ENCODE results near the gene RGS17.
"Not testable (repeated sequence)": the region's sequence is repeated elsewhere in the genome, so short reads cannot be mapped to it uniquely, and the experiment has no call there.

RGS17 gene

GRCh38 chr6:153123801-153124200, 7.3 kb downstream of the RGS17 start:
- DNase-seq = no peak

GRCh38 chr6:153121311-153121710, 9.8 kb downstream of the RGS17 start:
- no peak for DNase-seq

DNA sequence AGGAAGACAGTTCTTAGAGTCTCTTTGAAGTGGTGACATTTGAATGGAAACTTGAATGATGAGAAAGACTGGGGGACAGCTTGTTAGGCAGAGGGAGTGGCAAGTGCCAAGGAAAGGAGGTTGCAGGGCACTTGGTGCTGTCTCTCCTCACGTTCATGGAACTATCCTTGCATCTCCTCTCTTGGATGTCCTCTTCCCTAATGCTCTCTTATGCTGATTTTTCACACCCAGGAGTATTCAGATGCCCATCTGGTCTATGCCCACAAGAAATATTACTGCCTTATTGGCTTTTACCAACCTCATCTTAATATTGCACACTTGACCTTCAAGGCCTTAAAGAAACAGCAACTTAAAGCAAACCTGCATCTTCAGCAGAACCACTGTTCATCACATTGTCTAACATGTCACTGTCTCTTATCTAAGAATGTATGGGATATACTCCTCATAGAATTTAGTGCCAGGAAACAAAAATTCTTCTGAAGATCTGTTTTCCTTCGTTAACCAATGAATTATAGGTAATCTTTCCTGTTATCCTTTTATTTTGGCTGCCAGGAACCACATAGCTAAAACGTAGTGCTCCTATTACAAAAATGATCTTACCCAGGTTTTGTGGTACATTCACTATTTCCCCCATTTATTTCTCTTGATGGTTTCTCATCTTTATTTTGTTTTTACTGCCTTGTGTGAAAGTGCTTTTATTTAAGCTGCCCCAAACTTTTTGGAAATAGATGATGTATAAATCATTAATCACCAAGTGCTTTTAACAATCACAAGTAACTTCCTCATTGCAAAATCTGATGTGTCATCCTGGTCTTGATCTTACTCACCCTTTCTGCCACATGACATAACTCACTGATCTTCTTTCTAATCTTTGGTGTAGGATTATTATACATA, 12.8 kb downstream of the RGS17 start:
- no peak for DNase-seq

DNA sequence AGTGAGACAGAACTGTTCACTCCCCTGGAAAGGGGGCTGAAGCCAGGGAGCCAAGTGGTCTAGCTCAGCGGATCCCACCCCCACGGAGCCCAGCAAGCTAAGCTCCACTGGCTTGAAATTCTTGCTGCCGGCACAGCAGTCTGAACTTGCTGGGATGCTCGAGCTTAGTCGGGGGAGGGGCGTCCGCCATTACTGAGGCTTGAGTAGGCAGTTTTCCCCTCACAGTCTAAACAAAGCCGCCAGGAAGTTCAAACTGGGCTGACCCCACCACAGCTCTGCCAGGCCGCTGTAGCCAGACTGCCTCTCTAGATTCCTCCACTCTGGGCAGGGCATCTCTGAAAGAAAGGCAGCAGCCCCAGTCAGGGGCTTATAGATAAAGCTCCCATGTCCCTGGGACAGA, 20.0 kb downstream of the RGS17 start:
- DNase-seq = not testable (repeated sequence)

DNA sequence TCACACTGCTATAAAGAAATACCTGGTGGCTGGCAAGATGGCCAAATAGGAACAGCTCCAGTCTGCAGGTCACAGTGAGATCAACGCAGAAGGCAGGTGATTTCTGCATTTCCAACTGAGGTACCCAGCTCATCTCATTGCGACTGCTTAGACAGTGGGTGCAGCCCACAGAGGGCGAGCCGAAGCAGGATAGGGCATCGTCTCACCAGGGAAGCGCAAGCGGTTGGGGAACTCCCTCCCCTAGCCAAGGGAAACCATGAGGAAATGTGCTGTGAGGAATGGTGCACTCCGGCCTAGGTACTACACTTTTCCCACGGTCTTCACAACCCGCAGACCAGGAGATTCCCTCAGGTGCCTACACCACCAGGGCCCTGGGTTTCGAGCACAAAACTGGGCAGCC, 20.5 kb downstream of the RGS17 start:
- DNase-seq = not testable (repeated sequence)

- no peak for DNase-seq
These were observed 22.8 kb downstream of the RGS17 start for GRCh38 chr6:153108315-153108714.

GRCh38 chr6:153106021-153106420, 25.1 kb downstream of the RGS17 start:
- DNase-seq = no peak

DNA sequence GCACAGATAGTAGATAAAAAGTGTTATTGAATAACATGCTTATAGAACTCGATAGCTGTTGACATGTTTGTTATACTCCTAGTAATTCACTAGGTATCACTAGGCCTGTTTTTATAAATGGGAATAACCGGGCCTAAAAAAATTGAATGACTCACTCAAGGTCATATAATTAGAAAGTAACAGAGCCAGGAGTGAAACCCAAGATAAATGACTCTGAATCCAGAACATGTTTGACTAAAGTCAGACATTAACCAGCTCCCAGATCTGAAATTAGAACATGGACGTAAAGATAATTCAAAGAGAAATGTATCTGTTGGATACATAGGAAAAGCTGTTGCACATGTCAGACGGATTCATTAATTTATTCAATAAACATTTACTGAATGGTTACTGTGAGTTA, 26.9 kb downstream of the RGS17 start:
- no peak for DNase-seq

DNA sequence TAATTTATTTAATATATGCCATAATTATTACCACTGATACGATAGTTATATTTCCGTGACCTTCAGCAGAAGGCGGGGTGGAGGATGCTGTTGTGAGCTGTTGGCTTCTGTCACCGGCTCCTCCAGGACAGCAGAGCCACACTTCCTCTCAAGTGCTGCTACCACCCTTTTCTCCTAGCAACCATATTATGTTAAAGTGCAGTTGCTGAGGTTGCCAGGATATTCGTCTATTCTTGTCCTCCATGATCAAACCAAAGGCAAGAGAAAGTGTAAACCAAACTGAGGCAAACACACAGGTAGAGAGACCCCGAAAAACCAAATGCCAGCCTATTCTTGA, 27.8 kb downstream of the RGS17 start:
- no peak for DNase-seq

DNA sequence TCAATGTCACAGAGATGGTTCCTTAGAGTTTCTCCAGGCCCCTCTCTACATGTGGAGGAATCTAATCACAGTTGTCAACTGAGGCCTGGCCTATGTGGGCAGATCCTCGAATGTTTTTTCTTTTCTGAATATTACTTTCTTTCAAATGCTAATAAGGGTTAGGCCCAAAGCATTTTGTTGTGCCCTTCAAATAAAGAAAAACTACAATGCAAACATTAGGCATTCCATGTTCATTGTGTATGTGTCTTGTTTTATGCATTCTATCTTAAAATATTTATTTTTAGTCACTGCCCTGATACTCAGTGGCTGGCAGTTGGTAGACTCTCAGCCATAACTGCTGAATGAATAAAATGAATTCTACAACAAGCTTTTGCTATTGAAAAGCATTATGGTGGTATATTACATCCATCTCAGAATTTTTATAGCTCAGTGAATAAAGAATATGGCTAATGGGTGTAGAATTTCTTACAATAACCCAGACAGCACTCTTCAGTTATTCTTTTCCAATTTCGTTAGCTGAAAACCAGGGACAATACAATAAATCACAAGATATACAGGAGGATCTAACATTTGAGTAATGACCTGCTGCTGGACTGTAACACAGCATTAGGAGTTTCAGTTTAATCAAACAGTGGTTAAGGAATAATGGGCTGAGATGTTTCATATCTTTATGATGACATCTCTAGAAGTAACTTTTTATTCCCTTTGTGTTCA, 28.3 kb downstream of the RGS17 start:
- no peak for DNase-seq

DNA sequence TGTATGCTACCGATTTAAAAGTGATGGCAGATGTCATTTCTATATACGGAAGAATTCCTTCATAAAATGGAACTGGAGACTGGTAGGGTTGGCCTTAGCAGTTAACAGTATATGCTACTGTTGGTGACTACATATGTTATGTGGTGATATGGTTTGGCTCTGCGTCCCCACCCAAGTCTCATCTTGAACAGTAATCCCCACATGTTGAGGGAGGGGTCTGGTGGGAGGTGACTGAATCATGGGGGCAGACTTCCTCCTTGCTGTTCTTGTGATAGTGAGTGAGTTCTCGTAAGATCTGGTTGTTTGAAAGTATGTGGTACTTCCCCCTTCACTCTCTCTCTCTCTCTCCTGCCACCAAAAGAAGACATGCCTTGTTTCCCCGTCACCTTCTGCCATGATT, 29.6 kb downstream of the RGS17 start:
- no peak for DNase-seq

DNA sequence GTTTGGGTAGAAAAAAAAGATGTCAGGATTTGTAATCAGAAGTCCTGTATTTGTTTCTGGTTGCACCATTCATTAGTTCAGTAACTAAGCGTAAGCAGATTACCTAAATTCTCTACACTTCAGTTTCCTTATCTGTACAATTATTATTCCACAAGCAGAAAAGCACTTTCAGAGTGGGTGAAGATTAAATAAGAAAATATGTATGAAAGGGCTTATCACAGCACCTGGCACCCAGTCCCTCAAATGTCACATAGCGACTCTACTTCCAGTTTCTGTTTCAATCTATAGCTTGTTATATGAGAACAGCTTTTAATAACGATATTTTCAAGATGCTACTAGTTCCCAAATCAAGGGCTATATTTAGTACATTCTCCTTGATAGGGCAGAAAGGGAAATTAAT, 31.4 kb downstream of the RGS17 start:
- DNase-seq = no peak

DNA sequence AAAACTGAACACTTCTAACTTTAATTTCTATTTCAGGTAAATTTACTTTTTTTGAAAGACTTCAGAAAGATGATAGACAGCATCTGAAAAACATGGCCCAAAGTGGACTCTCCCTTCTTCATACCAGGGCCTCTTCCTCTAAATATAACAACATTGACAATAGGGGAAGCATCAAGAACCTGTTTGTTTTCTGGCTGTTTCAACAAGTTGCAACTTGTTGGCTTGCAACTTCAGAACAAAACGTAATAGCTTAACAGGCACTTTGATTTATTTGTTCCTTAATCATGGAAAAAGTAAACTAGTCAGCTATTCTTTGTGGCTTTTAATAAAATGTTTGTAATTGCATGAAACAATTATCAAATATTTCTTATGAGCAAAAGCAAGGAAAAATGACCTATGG, 34.3 kb downstream of the RGS17 start:
- DNase-seq = no peak

DNA sequence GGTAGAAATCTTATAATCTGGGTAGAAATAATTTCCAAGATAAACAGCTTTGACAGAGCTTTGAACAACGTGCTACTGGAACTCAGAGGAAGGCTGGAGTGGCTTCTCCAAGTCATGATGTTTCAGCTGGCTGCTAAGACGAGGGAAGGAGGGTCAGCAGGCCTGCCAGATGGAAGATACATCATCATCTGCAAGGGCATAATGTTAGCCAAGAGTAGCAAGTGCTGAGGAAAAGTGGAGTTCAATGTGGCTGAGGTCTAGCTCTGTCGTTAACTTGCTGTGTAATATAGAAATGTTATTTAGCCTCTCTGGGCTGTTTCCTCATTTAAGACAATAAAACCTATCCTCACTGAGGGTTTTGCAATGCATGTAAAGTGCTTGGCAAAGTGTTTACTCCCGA, 35.1 kb downstream of the RGS17 start:
- no peak for DNase-seq

DNA sequence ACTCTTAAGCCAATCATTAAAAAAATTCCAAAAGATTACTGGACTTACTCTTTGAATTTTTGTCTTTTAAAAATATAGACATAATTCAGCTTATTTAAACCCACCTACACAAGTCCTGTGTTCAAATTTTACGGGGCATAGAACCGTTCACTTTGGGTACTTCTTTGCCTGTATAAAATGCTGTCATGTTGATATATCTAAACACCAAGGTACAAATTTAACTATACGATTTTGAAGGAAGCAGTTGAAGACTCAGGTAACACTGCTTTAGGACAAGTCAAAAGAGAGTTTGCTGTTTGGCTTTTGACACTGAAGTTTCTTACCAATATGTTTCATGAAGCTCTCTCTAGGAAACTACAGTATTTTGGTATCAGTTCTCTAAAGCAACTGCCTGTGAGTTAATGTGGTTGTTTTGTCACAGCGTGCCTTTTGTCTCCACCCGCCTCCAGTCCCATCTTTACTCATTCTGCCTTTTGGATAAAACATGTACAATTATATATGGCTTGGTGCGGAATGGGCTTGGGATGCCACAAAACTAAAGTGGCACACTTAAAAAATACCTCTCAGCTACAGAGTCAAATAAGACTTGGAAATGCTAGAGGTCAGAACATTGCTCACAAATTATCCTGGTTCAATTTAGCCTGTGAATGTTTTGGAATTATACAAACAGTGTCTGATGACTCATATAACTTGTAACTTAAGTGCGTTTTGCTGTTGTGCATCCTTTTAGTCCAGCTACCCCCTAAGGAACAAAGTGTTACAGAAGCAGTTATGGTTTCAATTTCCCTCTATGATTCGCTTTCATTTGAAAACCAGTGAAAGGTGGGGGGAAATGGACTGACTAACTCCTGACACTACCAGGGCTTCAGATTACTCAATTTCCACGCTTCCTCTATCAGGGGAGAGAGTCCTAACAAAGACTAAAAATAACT, 38.7 kb downstream of the RGS17 start:
- no peak for DNase-seq

DNA sequence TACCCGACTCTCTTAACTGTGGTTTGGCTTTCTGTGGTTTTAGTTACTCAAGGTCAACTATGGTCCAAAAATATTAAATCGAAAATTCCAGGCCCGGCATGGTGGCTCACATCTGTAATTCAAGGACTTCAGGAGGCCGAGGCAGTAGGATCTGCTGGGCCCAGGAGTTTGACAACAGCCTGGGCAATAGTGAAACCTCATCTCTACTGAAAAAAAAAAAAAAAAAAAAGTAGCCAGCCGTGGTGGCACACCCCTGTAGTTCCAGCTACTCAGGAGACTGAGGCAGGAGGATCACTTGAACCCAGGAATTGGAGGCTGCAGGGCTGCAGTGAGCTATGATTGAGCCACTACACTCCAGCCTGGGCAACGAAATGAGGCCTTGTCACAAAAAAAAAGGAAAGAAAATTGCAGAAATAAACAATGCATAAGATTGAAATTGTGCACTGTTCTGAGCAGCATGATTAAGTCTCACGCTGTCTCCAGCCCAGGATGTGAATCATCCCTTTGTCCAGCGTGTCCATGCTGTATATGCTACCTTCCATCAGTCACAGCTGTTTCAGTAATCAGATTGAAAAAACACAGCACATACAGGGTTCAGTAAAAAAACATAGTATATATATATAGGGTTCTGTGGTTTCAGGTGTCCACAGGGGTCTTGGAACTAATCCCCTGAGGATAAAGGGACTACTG, 40.7 kb downstream of the RGS17 start:
- no peak for DNase-seq

- no peak for DNase-seq
These were observed 42.3 kb downstream of the RGS17 start for GRCh38 chr6:153088796-153089195.

GRCh38 chr6:153087436-153087835, 43.6 kb downstream of the RGS17 start:
- no peak for DNase-seq

- DNase-seq = no peak
These were observed 44.7 kb downstream of the RGS17 start for GRCh38 chr6:153086225-153086990.

GRCh38 chr6:153085239-153085638, 45.8 kb downstream of the RGS17 start:
- DNase-seq = no peak

- no peak for DNase-seq
These were observed 46.7 kb downstream of the RGS17 start for GRCh38 chr6:153084393-153084792.

- DNase-seq = no peak
These were observed 47.2 kb downstream of the RGS17 start for GRCh38 chr6:153083869-153084268.
